Measurements from ENCODE around the gene NOP9. TPM values are rescaled to one million over a fixed set of nuclear protein-coding genes. Genes with fewer than 3 reads are reported as not detected.
A peak's percentile ranks its signal among the peaks of the same experiment; 100 is the strongest.

Gene NOP9
- total and polyA plus RNA-seq, 2 donors, result 7.9 to 14.9 TPM

DNA sequence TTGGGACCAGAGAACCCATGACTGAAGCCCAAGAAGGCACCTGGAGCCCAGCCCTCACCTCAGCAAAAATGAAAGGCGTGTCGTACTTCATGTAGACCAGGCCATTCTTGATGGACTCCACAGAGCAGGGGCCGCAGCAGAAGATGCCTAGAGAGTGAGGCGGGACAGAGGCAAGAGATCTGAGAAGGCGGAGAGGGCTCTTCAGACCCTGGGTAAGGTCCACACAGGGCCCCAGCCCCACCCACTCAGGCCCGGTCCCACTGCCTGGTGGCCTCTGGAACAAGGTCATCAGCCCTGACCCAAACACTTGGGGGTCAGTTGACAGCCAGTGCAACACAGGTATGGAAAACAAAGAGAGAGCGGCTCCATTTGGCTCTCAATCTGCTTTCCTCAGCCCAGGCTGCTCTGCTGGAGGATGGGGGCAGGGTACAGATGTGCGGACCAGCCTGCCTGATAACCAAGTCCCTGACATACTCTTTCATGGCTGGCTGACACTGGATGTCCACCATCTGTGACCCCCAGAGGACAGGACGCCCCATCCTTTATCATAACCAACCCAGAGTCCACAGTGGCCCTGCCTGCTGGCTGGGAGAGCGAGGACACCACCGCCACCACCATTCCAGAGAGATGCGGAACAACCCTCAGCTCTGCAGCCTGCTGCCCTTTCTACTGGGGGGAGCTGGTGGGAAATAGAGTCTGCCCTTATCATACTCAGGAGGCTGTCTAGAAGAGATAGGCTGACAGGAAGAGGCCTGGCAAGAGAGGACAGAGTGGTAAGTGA lies 43.5 kb upstream of the NOP9 start:
- Histone ChIP-seq H3K27ac (ENCODE audit: low read depth in 1 of 2, low read length in 1 of 2) (no peak overlapping the region), H3K27me3 (ENCODE audit: control insufficient read depth in 2 of 2, insufficient read depth in 1 of 2, low read length in 1 of 2) (no peaks in the 10 kb centered on the region), H3K36me3 (ENCODE audit: control insufficient read depth in 2 of 2, insufficient read depth in 2 of 2, low read length in 1 of 2) (no peaks in the 10 kb centered on the region), H3K4me1 (ENCODE audit: control insufficient read depth in 2 of 2, insufficient read depth in 2 of 2, low read length in 2 of 2) (no peaks in the 10 kb centered on the region), H3K9me3 (ENCODE audit: control insufficient read depth in 2 of 2, insufficient read depth in 1 of 2, low read length in 1 of 2) (no peaks in the 10 kb centered on the region), H3K4me3 (ENCODE audit: low read length in 2 of 2) (no peak overlapping the region)
- 97% methylated on average over 12 of the region's 12 CpGs for WGBS
- DNase-seq (ENCODE audit: low read depth in 6 of 9, low spot score in 9 of 9), result no peak

DNA sequence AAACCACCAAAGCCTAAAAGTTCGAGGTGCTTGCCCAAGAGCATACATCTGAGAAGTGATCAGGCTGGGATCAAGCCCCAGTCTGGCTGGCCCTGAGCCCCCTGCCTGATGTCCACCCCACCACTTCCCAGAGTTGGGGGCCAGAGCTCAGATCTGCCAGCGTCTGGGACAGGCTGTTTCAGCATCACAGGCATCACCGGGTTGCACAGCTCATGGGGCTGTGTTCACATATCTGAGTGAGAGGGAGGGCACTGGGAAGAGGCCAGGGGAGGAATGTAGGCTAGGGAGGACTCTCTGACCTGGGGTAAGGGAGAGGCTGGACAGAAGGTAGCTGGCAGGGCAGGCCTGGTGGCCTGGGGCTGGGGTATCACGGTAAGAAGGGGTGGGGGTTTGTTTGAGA lies 42.7 kb upstream of the NOP9 start:
- H3K4me1 ChIP-seq (ENCODE audit: control insufficient read depth in 2 of 2, insufficient read depth in 2 of 2, low read length in 2 of 2), result no peaks in the 10 kb centered on the region
- H3K4me3 ChIP-seq (ENCODE audit: low read length in 2 of 2), result no peak overlapping the region
- H3K27me3 ChIP-seq (ENCODE audit: control insufficient read depth in 2 of 2, insufficient read depth in 1 of 2, low read length in 1 of 2), result no peaks in the 10 kb centered on the region
- DNase-seq (ENCODE audit: low read depth in 6 of 9, low spot score in 9 of 9), result no peak
- H3K27ac ChIP-seq (ENCODE audit: low read depth in 1 of 2, low read length in 1 of 2), result no peak overlapping the region
- H3K36me3 ChIP-seq (ENCODE audit: control insufficient read depth in 2 of 2, insufficient read depth in 2 of 2, low read length in 1 of 2), result no peaks in the 10 kb centered on the region
- H3K9me3 ChIP-seq (ENCODE audit: control insufficient read depth in 2 of 2, insufficient read depth in 1 of 2, low read length in 1 of 2), result no peaks in the 10 kb centered on the region
- 95% methylated on average over 4 of the region's 4 CpGs for WGBS

DNA sequence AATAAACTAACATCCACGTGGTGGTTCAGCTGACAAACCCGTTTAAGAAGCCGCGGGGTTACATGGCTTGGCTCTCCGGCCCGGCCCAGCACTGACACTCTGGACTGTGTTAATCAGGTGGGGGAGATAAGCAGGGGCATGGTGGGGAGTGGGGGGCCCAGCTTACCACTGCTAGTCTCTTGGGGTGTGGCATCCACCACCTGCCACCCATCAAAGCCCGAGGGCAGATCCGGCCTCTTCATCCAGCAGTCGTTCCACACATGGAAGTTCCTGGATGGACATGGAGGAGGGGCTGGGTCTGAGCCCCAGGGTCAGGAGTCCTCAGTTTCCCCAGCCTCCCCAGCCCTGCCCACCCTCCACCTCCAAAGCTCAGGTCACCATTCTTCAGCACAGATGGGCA lies 41.5 kb upstream of the NOP9 start:
- DNase-seq (ENCODE audit: low read depth in 6 of 9, low spot score in 9 of 9), result no peak
- no peaks in the 10 kb centered on the region for H3K4me1 ChIP-seq (ENCODE audit: control insufficient read depth in 2 of 2, insufficient read depth in 2 of 2, low read length in 2 of 2)
- 97% methylated on average over 9 of the region's 9 CpGs for WGBS
- no peak overlapping the region for H3K4me3 ChIP-seq (ENCODE audit: low read length in 2 of 2)
- H3K36me3 ChIP-seq (ENCODE audit: control insufficient read depth in 2 of 2, insufficient read depth in 2 of 2, low read length in 1 of 2), result no peaks in the 10 kb centered on the region
- no peaks in the 10 kb centered on the region for H3K27me3 ChIP-seq (ENCODE audit: control insufficient read depth in 2 of 2, insufficient read depth in 1 of 2, low read length in 1 of 2)
- H3K9me3 ChIP-seq (ENCODE audit: control insufficient read depth in 2 of 2, insufficient read depth in 1 of 2, low read length in 1 of 2), result no peaks in the 10 kb centered on the region
- H3K27ac ChIP-seq (ENCODE audit: low read depth in 1 of 2, low read length in 1 of 2), result no peak overlapping the region

DNA sequence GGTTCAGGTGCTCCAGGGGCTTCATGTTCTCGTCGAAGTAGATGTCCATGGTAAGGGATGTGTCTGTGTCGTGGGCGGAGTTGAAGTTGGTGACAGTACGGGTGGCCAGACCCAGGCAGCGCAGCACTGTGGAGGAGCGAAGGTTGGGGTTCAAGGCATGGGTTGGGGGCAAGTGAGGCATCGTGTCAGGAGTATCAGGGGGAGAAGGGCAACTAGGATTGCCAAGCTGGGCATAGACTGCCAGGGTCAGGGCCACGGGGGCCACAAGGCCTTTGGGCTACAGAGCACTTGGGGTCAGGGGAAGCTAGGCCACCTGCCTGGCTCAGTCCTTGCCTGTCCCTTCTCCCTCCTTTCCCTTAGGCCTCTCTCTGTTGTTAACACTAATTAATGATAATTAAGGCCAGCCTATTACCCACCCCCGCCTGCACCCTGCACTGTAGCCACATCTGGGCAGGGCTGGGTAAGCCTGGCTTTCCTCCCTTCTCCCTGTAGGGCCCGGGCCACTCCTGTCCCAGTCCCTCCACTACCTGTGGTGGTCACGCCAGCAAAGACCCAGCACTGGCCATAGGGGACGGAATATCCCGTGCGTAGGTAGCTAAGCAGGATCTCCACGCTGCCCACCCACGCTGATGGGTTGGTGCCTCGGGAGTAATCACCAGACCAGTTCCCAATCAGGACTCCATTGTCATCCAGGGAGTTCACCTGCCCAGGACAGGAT lies 40.9 kb upstream of the NOP9 start:
- Histone ChIP-seq H3K27me3 (ENCODE audit: control insufficient read depth in 2 of 2, insufficient read depth in 1 of 2, low read length in 1 of 2) (no peaks in the 10 kb centered on the region), H3K36me3 (ENCODE audit: control insufficient read depth in 2 of 2, insufficient read depth in 2 of 2, low read length in 1 of 2) (no peaks in the 10 kb centered on the region), H3K4me3 (ENCODE audit: low read length in 2 of 2) (no peak overlapping the region), H3K27ac (ENCODE audit: low read depth in 1 of 2, low read length in 1 of 2) (peak overlapping the region in 1 of 2 donors; percentile 21), H3K9me3 (ENCODE audit: control insufficient read depth in 2 of 2, insufficient read depth in 1 of 2, low read length in 1 of 2) (no peaks in the 10 kb centered on the region), H3K4me1 (ENCODE audit: control insufficient read depth in 2 of 2, insufficient read depth in 2 of 2, low read length in 2 of 2) (no peaks in the 10 kb centered on the region)
- no peak for DNase-seq (ENCODE audit: low read depth in 6 of 9, low spot score in 9 of 9)
- 97% methylated on average over 18 of the region's 18 CpGs for WGBS

DNA sequence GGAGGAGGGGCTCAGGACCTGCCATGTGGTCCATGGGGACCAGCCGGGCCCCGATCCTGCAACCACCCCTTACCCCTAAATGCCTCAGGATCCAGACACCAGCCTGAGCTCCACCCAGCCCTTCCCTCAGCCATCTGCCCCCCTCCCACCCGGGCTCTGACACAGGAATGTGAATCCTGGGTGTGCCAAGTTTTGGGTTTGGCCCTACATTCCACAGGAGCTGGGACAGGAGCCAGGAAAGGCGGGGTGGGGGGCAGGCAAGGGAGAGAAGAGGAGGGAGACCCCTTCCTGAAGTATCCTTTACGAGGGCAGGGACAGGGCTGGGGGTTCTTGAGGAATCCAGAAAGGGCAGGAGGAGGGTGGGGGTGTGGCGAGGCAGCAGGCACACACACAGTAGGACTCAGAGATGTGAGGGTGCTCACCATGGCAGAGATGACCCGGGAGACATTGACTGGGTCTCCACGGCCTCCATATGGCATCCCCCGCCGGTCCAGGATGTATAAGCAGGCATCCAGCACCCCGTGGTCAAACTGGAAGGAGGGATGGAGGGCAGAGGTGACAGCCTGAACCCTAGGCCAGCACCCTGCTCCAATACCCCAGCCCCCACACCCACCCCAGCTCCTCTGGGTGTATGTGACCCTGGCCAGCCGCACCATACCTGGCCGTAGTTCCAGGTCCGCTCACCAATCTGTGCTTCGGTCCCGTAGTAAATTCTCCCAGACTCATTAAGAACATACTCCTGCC lies 40.2 kb upstream of the NOP9 start:
- H3K27me3 ChIP-seq (ENCODE audit: control insufficient read depth in 2 of 2, insufficient read depth in 1 of 2, low read length in 1 of 2), result no peaks in the 10 kb centered on the region
- H3K27ac ChIP-seq (ENCODE audit: low read depth in 1 of 2, low read length in 1 of 2), result no peak overlapping the region
- no peak overlapping the region for H3K4me3 ChIP-seq (ENCODE audit: low read length in 2 of 2)
- 96% methylated on average over 16 of the region's 16 CpGs for WGBS
- peaks cover 0 to 2% of the 10 kb centered on the region in 2 donors for H3K4me1 ChIP-seq (ENCODE audit: control insufficient read depth in 2 of 2, insufficient read depth in 2 of 2, low read length in 2 of 2)
- H3K9me3 ChIP-seq (ENCODE audit: control insufficient read depth in 2 of 2, insufficient read depth in 1 of 2, low read length in 1 of 2), result no peaks in the 10 kb centered on the region
- no peaks in the 10 kb centered on the region for H3K36me3 ChIP-seq (ENCODE audit: control insufficient read depth in 2 of 2, insufficient read depth in 2 of 2, low read length in 1 of 2)
- no peak for DNase-seq (ENCODE audit: low read depth in 6 of 9, low spot score in 9 of 9)

DNA sequence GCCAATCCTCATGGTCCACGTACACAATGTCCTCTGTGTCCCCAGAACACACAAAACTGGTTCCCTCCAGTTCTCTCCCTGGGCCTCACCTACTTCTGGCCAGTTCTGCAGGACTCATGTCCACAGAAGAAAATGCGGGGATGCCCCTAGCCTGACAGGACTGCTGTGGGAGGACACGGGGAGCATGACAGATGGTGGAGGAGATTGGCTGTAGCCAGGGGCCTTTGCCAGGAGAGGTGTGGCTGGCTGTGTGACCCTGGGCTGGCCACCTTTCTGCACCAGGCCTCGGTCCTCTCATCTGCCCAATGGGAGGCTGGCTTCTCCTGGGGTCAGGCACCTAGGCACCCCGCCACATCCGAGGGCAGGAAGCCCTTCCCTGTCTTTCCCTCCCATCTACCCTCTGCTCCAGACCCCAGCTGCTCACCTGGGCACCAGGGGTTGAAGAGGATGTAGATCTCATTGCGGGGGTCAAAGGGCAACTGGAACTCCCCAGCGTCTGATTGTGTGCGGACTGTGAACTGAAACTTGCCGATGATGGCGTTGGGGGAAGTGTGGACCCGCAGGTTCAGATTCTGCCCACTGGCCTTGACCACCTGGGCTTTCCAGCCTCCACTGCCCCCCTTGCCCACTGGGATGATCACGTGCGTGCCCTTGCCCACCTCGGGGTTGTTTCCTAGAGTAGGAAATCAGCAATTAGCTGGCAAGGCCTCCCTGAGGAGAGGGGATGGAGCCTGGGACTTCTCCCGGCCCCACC lies 39.4 kb upstream of the NOP9 start:
- Histone ChIP-seq H3K27ac (ENCODE audit: low read depth in 1 of 2, low read length in 1 of 2) (no peak overlapping the region), H3K27me3 (ENCODE audit: control insufficient read depth in 2 of 2, insufficient read depth in 1 of 2, low read length in 1 of 2) (no peaks in the 10 kb centered on the region), H3K4me1 (ENCODE audit: control insufficient read depth in 2 of 2, insufficient read depth in 2 of 2, low read length in 2 of 2) (peaks cover 0 to 4% of the 10 kb centered on the region in 2 donors), H3K36me3 (ENCODE audit: control insufficient read depth in 2 of 2, insufficient read depth in 2 of 2, low read length in 1 of 2) (peaks cover 0 to under 1% of the 10 kb centered on the region in 2 donors), H3K4me3 (ENCODE audit: low read length in 2 of 2) (no peak overlapping the region), H3K9me3 (ENCODE audit: control insufficient read depth in 2 of 2, insufficient read depth in 1 of 2, low read length in 1 of 2) (no peaks in the 10 kb centered on the region)
- 95% methylated on average over 16 of the region's 16 CpGs for WGBS
- DNase-seq (ENCODE audit: low read depth in 6 of 9, low spot score in 9 of 9), result no peak

DNA sequence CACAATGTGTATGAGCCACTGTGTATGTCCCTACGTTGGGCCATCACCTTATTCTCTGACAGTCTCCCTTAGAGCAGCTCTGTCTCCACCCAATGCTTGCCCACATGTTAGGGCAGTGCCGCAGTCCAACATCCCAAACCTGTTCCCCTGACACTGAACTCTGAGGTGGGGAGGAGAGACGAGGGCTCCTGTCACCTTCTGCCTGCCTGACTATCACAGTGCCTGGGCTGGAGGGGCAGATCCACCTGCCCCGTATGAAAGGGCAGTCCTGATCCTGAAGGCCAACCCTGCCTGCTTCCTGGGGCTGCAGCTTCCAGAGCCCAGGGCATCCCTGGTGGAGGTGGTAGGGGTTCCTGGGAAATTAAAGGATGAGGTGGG lies 38.9 kb upstream of the NOP9 start:
- H3K4me3 ChIP-seq (ENCODE audit: low read length in 2 of 2), result no peak overlapping the region
- 95% methylated on average over 4 of the region's 4 CpGs for WGBS
- H3K27ac ChIP-seq (ENCODE audit: low read depth in 1 of 2, low read length in 1 of 2), result no peak overlapping the region

DNA sequence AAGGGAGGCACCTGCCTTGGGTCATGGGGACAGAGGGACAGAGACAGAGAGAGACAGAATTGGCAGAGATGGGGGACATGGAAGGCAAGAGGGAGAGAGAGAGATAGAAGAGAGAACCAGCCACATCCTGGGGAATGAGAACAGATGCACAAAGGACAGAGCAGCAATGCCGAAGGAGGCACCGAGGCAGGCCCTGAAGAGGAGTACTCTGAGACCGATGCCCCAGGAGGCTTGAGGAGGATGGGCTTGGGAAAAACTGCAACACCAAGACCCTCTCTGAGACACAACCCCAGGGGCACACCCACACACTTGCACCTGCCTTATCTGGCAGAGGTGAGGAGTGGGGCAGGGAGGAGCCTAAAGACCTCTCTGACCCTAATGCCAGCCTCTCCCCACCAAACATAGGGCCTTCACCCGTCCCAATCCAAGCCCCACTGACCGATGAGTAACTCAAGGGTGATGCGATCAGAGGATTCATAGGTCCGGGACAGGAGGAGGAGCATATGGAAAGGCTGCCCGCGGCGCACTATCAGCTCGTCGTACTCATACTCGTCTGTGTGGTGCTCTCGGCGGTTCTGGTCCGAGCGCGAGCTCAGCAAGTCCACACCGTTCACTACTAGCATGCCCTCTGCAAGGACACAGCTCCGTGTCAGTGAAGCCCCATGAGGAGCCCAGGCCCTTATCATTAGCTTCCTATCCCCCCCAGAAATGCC lies 38.2 kb upstream of the NOP9 start:
- Histone ChIP-seq H3K4me3 (ENCODE audit: low read length in 2 of 2) (no peak overlapping the region), H3K36me3 (ENCODE audit: control insufficient read depth in 2 of 2, insufficient read depth in 2 of 2, low read length in 1 of 2) (peaks cover 3 to 4% of the 10 kb centered on the region in 2 donors), H3K9me3 (ENCODE audit: control insufficient read depth in 2 of 2, insufficient read depth in 1 of 2, low read length in 1 of 2) (no peaks in the 10 kb centered on the region), H3K27ac (ENCODE audit: low read depth in 1 of 2, low read length in 1 of 2) (no peak overlapping the region), H3K4me1 (ENCODE audit: control insufficient read depth in 2 of 2, insufficient read depth in 2 of 2, low read length in 2 of 2) (peaks cover 0 to 4% of the 10 kb centered on the region in 2 donors), H3K27me3 (ENCODE audit: control insufficient read depth in 2 of 2, insufficient read depth in 1 of 2, low read length in 1 of 2) (no peaks in the 10 kb centered on the region)
- DNase-seq (ENCODE audit: low read depth in 6 of 9, low spot score in 9 of 9), result no peak
- 93% methylated on average over 20 of the region's 20 CpGs for WGBS

More for the DNA sequence above, 38.9 kb upstream of the NOP9 start:
- no peaks in the 10 kb centered on the region for H3K27me3 ChIP-seq (ENCODE audit: control insufficient read depth in 2 of 2, insufficient read depth in 1 of 2, low read length in 1 of 2)
- peaks cover 0 to 4% of the 10 kb centered on the region in 2 donors for H3K4me1 ChIP-seq (ENCODE audit: control insufficient read depth in 2 of 2, insufficient read depth in 2 of 2, low read length in 2 of 2)
- DNase-seq (ENCODE audit: low read depth in 6 of 9, low spot score in 9 of 9), result no peak
- H3K36me3 ChIP-seq (ENCODE audit: control insufficient read depth in 2 of 2, insufficient read depth in 2 of 2, low read length in 1 of 2), result peaks cover 0 to 4% of the 10 kb centered on the region in 2 donors
- H3K9me3 ChIP-seq (ENCODE audit: control insufficient read depth in 2 of 2, insufficient read depth in 1 of 2, low read length in 1 of 2), result no peaks in the 10 kb centered on the region
